Measurements from ENCODE around the gene STK17B. TPM values are rescaled to one million over a fixed set of nuclear protein-coding genes. Genes with fewer than 3 reads are reported as not detected.
"Not testable (repeated sequence)": the region's sequence is repeated elsewhere in the genome, so short reads cannot be mapped to it uniquely, and the experiment has no call there.

STK17B gene
- 19.3 TPM for polyA plus RNA-seq (2013, experiment 1 of 2; ENCODE audit: insufficient read length)
- polyA plus RNA-seq (2013, experiment 2 of 2; ENCODE audit: insufficient read length): 14.8 TPM

- peak; percentile 93 for DNase-seq
Observed at GRCh38 chr2:196171248-196171871, at the start of gene STK17B. TSS of gene STK17B (minus strand) at chr2:196171578. CDS start at chr2:196163383, 8,195 bp downstream.

DNA sequence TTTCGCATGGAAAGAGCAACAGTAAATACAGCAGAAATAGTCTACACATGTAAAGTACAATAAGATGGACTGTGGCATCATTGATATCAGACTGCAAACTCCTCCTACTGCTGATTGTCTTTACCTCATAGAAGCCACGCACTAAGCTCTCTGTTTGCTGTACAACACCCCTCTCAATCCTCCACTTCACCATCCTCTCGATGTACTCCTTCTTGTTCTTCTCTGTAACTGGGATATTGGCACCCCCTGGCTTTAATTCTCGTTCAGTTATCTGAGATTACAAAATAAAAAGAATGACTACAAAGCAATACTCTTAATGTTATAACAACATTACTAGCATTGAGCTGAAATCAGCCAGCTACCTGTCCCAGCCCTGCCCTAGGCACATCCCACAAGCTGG lies 49.3 kb upstream of the STK17B start:
- DNase-seq: no peak

GRCh38 chr2:196219671-196220070 lies 48.3 kb upstream of the STK17B start:
- DNase-seq: no peak

DNA sequence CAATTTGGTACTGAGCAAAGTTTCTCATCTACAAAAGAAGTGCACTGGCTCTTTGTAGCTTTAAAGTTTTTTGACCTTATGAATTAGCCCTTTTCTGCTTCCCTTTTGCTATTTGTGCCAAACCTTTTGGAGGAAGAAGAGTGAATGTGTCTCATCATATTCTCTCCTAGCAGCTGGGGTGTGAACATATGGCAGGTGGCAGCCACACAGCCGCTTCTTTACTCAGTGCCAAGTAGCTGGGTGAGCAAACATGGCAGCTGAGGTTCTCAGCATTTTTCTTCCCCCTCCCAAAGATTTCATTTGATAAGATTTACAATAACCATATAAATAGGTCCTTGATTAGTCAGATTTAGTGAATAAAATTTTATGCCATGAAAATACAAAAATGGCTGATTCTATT lies 46.7 kb upstream of the STK17B start:
- no peak for DNase-seq

GRCh38 chr2:196217116-196217515 lies 45.7 kb upstream of the STK17B start:
- DNase-seq: no peak

DNA sequence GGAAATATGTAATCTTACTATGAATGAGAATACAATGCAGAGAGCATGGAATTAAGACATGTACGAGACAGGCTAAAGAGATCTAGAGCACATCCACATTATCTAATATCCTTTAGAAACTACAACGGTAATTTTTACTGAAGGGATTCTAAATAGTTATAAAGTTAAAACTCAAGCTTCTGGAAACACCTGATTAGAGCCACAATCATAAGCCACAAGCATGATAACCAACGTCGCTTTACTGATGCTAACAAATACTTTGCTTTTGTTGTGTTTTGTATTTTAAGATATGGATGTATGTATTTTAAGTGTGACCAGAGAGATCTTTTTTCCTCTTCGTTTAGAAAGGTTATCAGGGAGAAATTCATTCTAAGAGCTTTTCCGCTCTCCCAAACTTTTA lies 44.0 kb upstream of the STK17B start:
- no peak for DNase-seq

- no peak for DNase-seq
Observed at GRCh38 chr2:196214156-196214555, 42.8 kb upstream of the STK17B start.

DNA sequence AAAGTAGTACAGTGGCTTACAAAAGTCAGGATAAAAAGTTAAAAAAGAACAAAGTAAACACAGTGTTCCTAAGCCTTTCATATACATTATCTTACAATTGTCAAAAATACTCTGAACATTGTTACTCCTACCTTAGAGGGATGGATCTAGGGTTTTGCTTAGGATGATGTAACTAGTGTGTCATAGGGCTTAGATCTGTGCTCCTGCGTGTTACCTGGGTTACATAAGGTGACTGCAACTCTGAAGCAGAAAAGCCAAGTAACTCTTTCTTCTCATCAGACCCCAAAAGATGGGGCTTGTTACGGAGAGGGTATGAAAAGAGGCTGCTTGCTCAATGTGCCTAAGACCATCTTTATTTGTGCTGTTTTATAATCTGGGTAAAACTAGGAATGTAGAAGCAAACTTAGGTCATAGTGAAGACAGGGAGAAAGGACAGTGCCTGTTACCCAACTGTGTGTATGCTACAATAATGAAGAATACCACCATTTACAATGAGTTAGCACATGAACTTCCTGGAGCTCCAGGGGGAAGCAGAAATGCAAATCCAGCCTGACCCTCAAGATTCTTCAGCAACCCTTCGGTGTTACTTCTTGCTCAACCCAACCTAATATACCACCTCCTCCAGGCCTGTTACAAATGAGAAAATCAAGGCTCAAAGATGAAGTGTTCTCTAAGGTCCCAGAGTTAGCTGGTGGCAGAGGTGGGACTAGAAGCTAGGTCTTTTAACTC lies 42.0 kb upstream of the STK17B start:
- no peak for DNase-seq

DNA sequence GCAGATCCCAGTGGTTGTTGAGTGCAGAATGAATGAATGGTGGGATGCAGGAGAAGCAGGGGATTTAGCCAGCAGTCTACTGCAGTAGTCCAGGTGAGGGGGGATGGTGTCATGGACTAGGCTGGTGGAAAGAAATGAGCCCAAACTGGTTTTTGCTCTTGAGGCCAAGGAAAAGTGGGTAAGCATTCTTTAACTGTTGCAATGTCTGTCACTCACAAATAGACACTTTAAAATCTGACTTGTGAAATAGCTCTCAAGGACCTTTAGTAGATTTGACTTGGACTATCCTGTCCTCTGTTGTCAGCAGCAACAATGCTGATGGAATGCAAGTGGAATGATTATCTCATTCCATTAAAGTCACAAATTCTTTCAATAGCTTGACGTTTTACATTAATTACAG lies 37.5 kb upstream of the STK17B start:
- peak; percentile 19 for DNase-seq

DNA sequence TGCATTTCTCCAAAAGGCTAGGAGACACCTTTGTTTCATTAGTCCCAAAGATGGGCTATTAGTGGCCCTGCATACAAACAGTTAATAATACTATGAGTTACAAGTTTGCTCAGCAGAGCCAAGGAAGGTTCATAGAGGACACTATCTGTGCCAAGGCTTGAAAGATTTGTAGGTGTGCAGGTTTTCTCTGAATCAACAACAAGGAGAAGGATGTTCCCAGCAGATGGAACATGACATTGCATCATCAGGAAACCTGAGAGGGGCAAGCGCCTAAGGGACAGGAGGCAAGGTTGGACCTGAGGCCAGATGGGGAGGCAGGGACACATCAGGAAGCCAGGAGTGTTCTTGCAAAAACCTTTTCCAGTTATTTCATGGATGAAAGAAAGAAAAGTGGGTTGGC lies 35.4 kb upstream of the STK17B start:
- DNase-seq: no peak

- peak; percentile 15 for DNase-seq
Observed at GRCh38 chr2:196205881-196206435, 34.6 kb upstream of the STK17B start.

DNA sequence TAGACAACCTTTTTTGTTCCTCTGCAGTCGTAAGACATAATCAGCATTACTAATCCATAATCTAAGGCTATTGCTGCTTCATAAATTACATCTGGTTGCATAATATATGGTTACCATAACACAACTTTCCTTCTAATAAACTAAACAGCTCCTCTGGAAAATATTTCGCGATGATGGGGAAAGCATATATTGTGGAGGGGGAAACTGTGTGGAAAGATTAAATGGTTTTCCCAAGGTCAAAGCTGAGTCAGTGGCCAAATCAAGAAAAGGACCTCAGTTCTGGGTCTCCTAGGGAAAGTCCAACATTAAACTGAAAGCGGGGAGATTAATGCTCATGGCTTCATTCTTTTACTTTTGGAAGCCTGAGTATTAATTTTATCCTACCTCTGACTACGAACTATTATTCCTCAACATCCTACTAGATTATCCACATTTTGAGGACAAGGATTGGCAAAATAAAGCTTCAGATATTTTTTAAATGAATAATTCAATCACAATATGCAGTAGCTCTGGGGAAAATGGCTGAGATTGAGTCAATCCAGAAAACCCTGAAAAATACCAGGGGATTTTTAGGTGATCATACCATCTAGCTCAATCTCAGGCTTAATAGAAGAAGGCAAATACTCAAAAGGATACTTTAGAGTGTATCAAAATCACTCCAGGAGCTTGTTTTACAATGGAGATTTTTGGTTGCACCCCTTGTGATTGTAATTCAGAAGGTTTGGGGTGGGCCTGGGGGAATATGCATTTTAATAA lies 33.8 kb upstream of the STK17B start:
- no peak for DNase-seq

DNA sequence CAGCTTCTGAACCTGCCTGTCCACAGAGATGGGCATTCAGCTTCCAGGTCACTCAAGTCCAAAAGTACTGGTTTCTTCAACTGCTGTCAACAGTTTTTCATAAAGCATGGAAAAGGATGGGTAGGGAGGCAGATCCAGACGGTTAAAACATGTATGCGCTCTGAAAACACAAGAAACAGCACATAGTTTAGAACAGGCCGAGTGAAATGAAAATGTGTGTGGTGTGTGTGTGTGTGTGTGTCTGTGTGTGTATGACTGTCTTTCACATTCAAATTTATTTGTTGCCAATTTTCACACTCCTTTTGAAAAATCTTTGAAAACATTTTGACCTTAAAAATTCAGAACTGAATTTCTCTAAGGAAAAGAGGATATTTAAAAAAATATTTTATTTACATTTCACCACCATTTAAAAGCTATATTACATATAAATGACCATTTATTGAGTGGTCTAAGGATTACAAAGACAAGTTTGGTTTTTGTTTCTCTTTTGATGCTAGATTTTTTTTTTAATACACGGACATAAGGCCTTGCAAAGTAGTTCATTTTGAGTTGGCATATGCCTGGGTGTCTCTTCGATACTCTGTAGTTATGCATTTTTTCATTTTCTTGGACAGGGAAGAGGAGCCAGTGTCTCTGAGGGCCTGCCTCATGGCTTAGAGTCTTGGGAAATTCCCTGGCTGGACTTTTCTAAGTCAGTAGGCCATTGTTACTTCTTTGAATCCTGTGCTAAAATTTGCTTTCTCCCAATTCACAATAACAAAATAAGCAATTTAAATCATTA lies 30.0 kb upstream of the STK17B start:
- DNase-seq: no peak

DNA sequence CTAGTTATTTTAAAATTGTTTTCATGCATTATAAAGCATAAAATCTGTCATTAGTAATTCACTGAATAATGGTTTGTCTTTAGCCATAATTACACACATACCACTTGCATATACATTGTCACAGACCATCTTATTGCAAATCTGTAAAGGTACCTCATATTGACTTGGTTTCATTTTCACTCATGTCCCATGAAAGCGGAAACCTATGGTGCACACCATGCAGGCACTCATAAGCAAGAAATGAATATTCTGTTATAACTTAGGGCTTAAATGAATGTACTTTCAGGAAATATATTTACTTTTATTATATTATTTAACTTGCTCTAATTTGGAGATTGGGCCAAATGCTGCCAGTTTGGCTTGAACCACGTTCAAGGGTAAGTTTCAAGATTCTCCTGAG lies 29.2 kb upstream of the STK17B start:
- DNase-seq: no peak

DNA sequence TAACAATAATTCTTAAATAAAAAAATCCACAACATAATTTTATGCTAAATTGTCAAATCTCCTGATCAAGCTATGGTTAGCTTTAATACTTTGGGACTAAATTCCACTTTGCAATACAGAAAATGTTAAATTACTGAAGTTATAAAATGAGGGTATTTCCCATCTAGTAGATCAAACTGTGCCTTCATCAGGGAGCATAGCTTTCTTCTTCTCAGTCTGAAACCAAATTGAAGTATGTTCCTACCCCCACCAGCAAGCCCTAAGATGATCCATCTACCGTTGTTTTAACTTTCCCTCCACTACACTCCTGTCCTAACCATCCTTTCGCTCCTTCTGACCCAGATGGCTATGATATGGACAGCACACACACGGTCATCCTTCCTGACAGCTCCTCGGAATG lies 24.4 kb upstream of the STK17B start:
- DNase-seq: no peak

GRCh38 chr2:196195302-196195701 lies 23.9 kb upstream of the STK17B start:
- no peak for DNase-seq

GRCh38 chr2:196191541-196191940 lies 20.2 kb upstream of the STK17B start:
- no peak for DNase-seq

- no peak for DNase-seq
Observed at GRCh38 chr2:196187898-196188458, 16.6 kb upstream of the STK17B start.

- DNase-seq: not testable (repeated sequence)
Observed at GRCh38 chr2:196187175-196187700, 15.9 kb upstream of the STK17B start.

DNA sequence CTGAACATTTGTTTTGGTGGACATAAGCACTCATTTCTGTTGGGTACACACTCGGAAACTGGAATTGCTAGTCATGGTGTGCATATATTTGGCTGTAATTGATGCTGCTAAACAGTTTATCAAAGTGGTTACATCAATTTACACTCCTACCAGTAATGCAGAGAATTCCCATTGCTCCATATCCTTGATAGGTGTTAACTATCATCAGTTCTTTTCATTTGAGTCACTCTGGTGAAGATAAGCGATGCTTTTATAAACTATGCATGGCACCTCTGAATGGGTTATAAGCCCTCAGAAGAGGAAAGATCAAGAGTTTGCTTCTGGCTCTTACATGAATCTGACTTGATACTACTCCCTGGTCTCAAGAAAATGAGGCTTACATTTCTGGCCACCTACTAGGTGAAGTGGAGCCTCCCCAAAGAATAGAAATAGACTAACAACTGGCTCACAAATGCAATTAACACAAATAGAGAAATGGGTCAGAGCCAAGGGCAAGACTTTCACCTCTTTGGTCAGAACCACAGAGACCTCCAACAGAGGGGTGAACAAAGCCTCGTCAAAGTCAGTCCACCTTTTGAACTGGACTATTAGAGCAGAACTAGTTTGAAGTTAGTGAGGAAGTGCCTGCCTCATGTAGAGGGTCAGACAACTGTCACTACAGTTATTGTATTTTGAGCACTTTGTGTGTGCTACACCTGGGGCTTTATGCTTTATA lies 15.0 kb upstream of the STK17B start:
- no peak for DNase-seq

DNA sequence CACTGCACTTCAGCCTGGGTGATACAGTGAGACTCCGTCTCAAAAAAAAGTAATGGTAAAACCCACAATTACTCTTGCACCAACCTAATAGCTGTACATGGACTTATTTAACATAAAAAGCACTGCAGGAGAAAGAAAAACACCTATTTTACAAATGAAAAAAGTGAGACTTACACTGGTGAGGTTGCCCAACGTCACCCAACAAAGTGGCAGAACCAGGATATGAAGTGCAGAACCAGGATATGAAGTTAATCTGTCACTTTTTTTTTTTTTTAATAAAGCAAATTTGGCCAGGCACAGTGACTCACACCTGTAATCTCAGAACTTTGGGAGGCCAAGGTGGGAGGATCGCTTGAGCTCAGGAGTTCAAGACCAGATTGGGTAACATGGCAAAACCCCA lies 13.5 kb upstream of the STK17B start:
- DNase-seq: no peak
